Nephron (organoid): ENCODE measurements around the gene VPREB3.

Experiments used
- H3K27ac Mint-ChIP-seq, 3 experiments: 2 replicates each; pipeline ENCODE4 v1.8.0; 2020; ENCODE audit warnings: mixed read lengths in 3 of 3, mild to moderate bottlenecking in 2 of 3, moderate library complexity in 1 of 3
- H3K27me3 Mint-ChIP-seq: 2 replicates; pipeline ENCODE4 v1.8.0; 2021; ENCODE audit warnings: low read depth, mild to moderate bottlenecking, moderate library complexity, mixed read lengths
- H3K36me3 Mint-ChIP-seq: 2 replicates; pipeline ENCODE4 v1.8.0; 2020; ENCODE audit warnings: low read depth, mixed read lengths
- H3K4me1 Mint-ChIP-seq: 2 replicates; pipeline ENCODE4 v1.8.0; 2020; ENCODE audit warnings: mixed read lengths
- H3K4me3 Mint-ChIP-seq, 3 experiments: 2 replicates each; pipeline ENCODE4 v1.8.0; 2020; ENCODE audit warnings: mild to moderate bottlenecking in 3 of 3, mixed read lengths in 3 of 3, moderate library complexity in 2 of 3
- H3K9me3 Mint-ChIP-seq: 2 replicates; pipeline ENCODE4 v1.8.0; 2020; ENCODE audit warnings: mixed read lengths
- CTCF ChIP-seq, 3 experiments: fragments of 200-600 bp; sonication (generic); IDR thresholded peaks; one replicate each; pipeline ENCODE4 v1.5.0; 2021; ENCODE audit warnings: antibody characterized with exemption in 3 of 3; ENCODE audit not compliant: unreplicated experiment in 3 of 3

VPREB3 gene

GRCh38 chr22:23781065-23781464 lies 26.8 kb upstream of the VPREB3 start:
- Mint-ChIP-seq H3K4me1 (peaks cover 17% of the 10 kb centered on the region), H3K9me3 (no peaks in the 10 kb centered on the region), H3K27ac (peak overlapping the region in 1 of 3 experiments; percentile 51), H3K4me3 (peak overlapping the region in 1 of 3 experiments; percentile 28), H3K27me3 (no peaks in the 10 kb centered on the region), H3K36me3 (peaks cover 3% of the 10 kb centered on the region)
- TF ChIP-seq CTCF (IDR thresholded peaks at IDR 0.05; ENCODE audit: unreplicated experiment in 3 of 3), result no peak

GRCh38 chr22:23780146-23780748 lies 26.0 kb upstream of the VPREB3 start:
- Mint-ChIP-seq H3K9me3 (no peaks in the 10 kb centered on the region), H3K36me3 (peaks cover 3% of the 10 kb centered on the region), H3K27ac (no peak overlapping the region), H3K4me1 (peaks cover 25% of the 10 kb centered on the region), H3K27me3 (no peaks in the 10 kb centered on the region), H3K4me3 (no peak overlapping the region)
- TF ChIP-seq CTCF (IDR thresholded peaks at IDR 0.05; ENCODE audit: unreplicated experiment in 3 of 3), result no peak

- no peak for TF ChIP-seq CTCF (IDR thresholded peaks at IDR 0.05; ENCODE audit: unreplicated experiment in 3 of 3)
- Mint-ChIP-seq H3K27ac (peak overlapping the region in 1 of 3 experiments; percentile 40), H3K4me3 (no peak overlapping the region), H3K36me3 (peaks cover 3% of the 10 kb centered on the region), H3K27me3 (no peaks in the 10 kb centered on the region), H3K9me3 (no peaks in the 10 kb centered on the region), H3K4me1 (peaks cover 30% of the 10 kb centered on the region)
Observed at GRCh38 chr22:23779731-23780130, 25.5 kb upstream of the VPREB3 start.

- H3K4me3 Mint-ChIP-seq, result no peak overlapping the region
- H3K27ac Mint-ChIP-seq, result no peak overlapping the region
- no peaks in the 10 kb centered on the region for H3K9me3 Mint-ChIP-seq
- no peaks in the 10 kb centered on the region for H3K27me3 Mint-ChIP-seq
- TF ChIP-seq CTCF (IDR thresholded peaks at IDR 0.05; ENCODE audit: unreplicated experiment in 3 of 3), result no peak
- peaks cover 3% of the 10 kb centered on the region for H3K36me3 Mint-ChIP-seq
- H3K4me1 Mint-ChIP-seq, result peaks cover 33% of the 10 kb centered on the region
Observed at GRCh38 chr22:23779083-23779482, 24.9 kb upstream of the VPREB3 start.

- Mint-ChIP-seq H3K4me3 (no peak overlapping the region), H3K27ac (no peak overlapping the region), H3K4me1 (peaks cover 36% of the 10 kb centered on the region), H3K9me3 (no peaks in the 10 kb centered on the region), H3K36me3 (peaks cover 3% of the 10 kb centered on the region), H3K27me3 (no peaks in the 10 kb centered on the region)
- no peak for TF ChIP-seq CTCF (IDR thresholded peaks at IDR 0.05; ENCODE audit: unreplicated experiment in 3 of 3)
Observed at GRCh38 chr22:23778577-23778900, 24.3 kb upstream of the VPREB3 start.

- Mint-ChIP-seq H3K27ac (no peak overlapping the region), H3K4me1 (peaks cover 42% of the 10 kb centered on the region), H3K9me3 (no peaks in the 10 kb centered on the region), H3K4me3 (no peak overlapping the region), H3K36me3 (peaks cover 3% of the 10 kb centered on the region), H3K27me3 (no peaks in the 10 kb centered on the region)
- no peak for TF ChIP-seq CTCF (IDR thresholded peaks at IDR 0.05; ENCODE audit: unreplicated experiment in 3 of 3)
Observed at GRCh38 chr22:23777776-23778576, 23.8 kb upstream of the VPREB3 start.
